Smooth muscle cell (in vitro differentiated cells): ENCODE measurements around the gene PKHD1. TPM values are rescaled to one million over a fixed set of nuclear protein-coding genes. Genes with fewer than 3 reads are reported as not detected.

ENCODE experiments used
- DNase-seq: peaks from one replicate; lab custom pipeline; 2025; ENCODE audit not compliant: unreplicated experiment; lab: John Stamatoyannopoulos, UW
- H2AFZ ChIP-seq: fragments of 200-600 bp; sonication (generic); 2 replicates; pipeline ENCODE4 v1.6.0; 2016; ENCODE audit warnings: antibody characterized with exemption, low read depth, mild to moderate bottlenecking
- H3F3A ChIP-seq: fragments of 200-600 bp; sonication (generic); 2 replicates; pipeline ENCODE4 v1.6.0; 2017; ENCODE audit warnings: antibody characterized with exemption, low read depth
- H3K27ac ChIP-seq: fragments of 200-600 bp; sonication (generic); 2 replicates; pipeline ENCODE4 v1.5.1; 2016; ENCODE audit warnings: low read depth, mild to moderate bottlenecking
- H3K27me3 ChIP-seq: fragments of 200-600 bp; sonication (generic); 2 replicates; pipeline ENCODE4 v1.6.1; 2016; ENCODE audit warnings: low read depth, mild to moderate bottlenecking
- H3K36me3 ChIP-seq: fragments of 200-600 bp; sonication (generic); 2 replicates; pipeline ENCODE4 v1.5.1; 2016; ENCODE audit warnings: low read depth
- H3K4me1 ChIP-seq: fragments of 200-600 bp; sonication (generic); 2 replicates; pipeline ENCODE4 v1.5.1; 2016; ENCODE audit warnings: low read depth
- H3K4me2 ChIP-seq: fragments of 200-600 bp; sonication (generic); 2 replicates; pipeline ENCODE4 v1.6.0; 2016; ENCODE audit warnings: mild to moderate bottlenecking
- H3K4me3 ChIP-seq: fragments of 200-600 bp; sonication (generic); 2 replicates; pipeline ENCODE4 v1.5.1; 2016; ENCODE audit warnings: mild to moderate bottlenecking
- H3K79me2 ChIP-seq: fragments of 200-600 bp; sonication (generic); 2 replicates; pipeline ENCODE4 v1.6.0; 2016; ENCODE audit warnings: low read depth, mild to moderate bottlenecking
- H3K9ac ChIP-seq: fragments of 200-600 bp; sonication (generic); 2 replicates; pipeline ENCODE4 v1.6.0; 2016; ENCODE audit warnings: low read depth
- H3K9me3 ChIP-seq: fragments of 200-600 bp; sonication (generic); replicated peaks from 2 replicates; pipeline ENCODE4 v1.5.1; 2016; ENCODE audit warnings: low read depth
- H4K20me1 ChIP-seq: fragments of 200-600 bp; sonication (generic); 2 replicates; pipeline ENCODE4 v1.6.0; 2016; ENCODE audit warnings: low read depth
- CTCF ChIP-seq: fragments of 200-600 bp; sonication (generic); IDR thresholded peaks from 2 replicates; pipeline ENCODE4 v1.5.1; 2017; ENCODE audit warnings: borderline replicate concordance, mild to moderate bottlenecking, antibody characterized with exemption; ENCODE audit not compliant: insufficient read depth, poor library complexity, severe bottlenecking
- WGBS: methylation state at CpG from one replicate; pipeline ENCODE4 v1.1.7; 2016; ENCODE audit warnings: low lambda C conversion rate; 5-methylcytosine and 5-hydroxymethylcytosine counted together
- polyA plus RNA-seq: library from polyadenylated mRNA; unstranded; fragments of >200 nt; fragmentation: Nextera tagmentation; extraction: Ambion mirVana; gene quantifications from 2 replicates; pipeline ENCODE4 v1.2.1, GENCODE V29; 2016
- total RNA-seq: library from RNA; depleted of rRNA; stranded (reverse); fragments of >200 nt; gene quantifications from 2 replicates; pipeline ENCODE4 v1.2.3, GENCODE V29; 2014

The PKHD1 gene
- total and polyA plus RNA-seq, 2 experiments from 2014 or later: not detected

DNA sequence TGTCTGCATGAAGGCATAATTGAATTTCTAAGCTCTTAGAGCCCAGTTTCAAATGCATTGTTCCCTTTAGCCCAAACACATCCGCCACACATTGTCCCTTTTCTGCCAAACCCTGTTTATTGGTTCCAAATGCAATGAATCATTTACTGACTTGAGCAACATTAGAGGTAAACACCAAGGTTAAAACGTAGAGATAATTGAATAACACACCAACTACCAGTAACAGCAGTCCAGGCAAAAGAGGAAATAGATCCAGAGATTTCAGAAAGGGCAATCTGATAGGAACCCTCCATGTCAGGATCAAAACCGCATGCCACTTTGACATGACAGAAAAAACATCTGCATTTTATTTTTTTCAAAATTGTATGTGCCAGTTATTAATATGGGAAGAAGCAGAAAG is 114.8 kb downstream of the PKHD1 start:
- no peak for TF ChIP-seq CTCF

GRCh38 chr6:51968265-51968664 is 119.1 kb downstream of the PKHD1 start:
- H3K9me3 ChIP-seq: no peaks in the 10 kb centered on the region
- H3K4me1 ChIP-seq: no peaks in the 10 kb centered on the region
- H3K9ac ChIP-seq: no peak overlapping the region
- 96% methylated on average over 2 of the region's 2 CpGs for WGBS
- no peak overlapping the region for H2AFZ ChIP-seq
- H3K79me2 ChIP-seq: no peaks in the 10 kb centered on the region
- no peak for DNase-seq
- no peaks in the 10 kb centered on the region for H3F3A ChIP-seq
- no peak overlapping the region for H3K27ac ChIP-seq
- H3K4me3 ChIP-seq: no peak overlapping the region
- H3K27me3 ChIP-seq: peaks cover 2% of the 10 kb centered on the region
- H3K4me2 ChIP-seq: no peak overlapping the region
- TF ChIP-seq CTCF: no peak
- H3K36me3 ChIP-seq: no peaks in the 10 kb centered on the region
- H4K20me1 ChIP-seq: no peaks in the 10 kb centered on the region

More for the DNA sequence above, 114.8 kb downstream of the PKHD1 start:
- no peak overlapping the region for H3K4me2 ChIP-seq
- DNase-seq: no peak
- H4K20me1 ChIP-seq: no peaks in the 10 kb centered on the region
- no peak overlapping the region for H3K9ac ChIP-seq
- no peak overlapping the region for H3K27ac ChIP-seq
- no peaks in the 10 kb centered on the region for H3K36me3 ChIP-seq
- H3K4me1 ChIP-seq: no peaks in the 10 kb centered on the region
- H3K9me3 ChIP-seq: no peaks in the 10 kb centered on the region
- no peak overlapping the region for H3K4me3 ChIP-seq
- H3F3A ChIP-seq: no peaks in the 10 kb centered on the region
- H2AFZ ChIP-seq: no peak overlapping the region
- 83% methylated on average over 3 of the region's 3 CpGs for WGBS
- H3K79me2 ChIP-seq: no peaks in the 10 kb centered on the region
- H3K27me3 ChIP-seq: peaks cover 7% of the 10 kb centered on the region

DNA sequence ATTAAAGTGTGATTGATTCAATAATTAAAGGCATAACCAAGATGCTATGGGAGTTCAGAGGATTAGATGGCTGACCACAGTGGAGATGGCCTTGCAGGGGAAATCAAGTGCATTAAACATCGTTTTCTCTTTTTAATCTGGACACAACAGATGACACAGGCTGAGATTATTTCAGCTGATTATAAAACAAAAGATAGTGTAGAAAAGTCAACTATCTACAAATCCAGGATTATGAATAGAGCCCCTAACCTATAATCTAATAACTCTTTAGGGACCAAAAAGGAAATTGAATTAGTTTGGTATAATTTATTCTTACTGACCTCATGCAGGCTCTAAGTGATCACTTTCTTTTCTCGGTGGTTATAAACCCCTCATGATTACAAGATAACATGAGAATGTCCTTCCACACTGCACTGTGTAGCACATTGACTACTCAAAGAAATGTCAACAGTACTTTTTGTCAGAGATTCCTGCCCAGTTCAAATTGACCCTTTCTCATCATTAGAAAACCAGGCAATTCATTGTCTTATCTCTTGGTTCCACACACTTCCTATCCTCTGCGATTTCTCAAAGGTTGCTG is 122.1 kb downstream of the PKHD1 start:
- Histone ChIP-seq H3K9me3 (no peaks in the 10 kb centered on the region), H4K20me1 (no peaks in the 10 kb centered on the region), H3K4me2 (no peak overlapping the region), H3K4me3 (no peak overlapping the region), H3K27ac (no peak overlapping the region), H3K4me1 (no peaks in the 10 kb centered on the region), H3K36me3 (no peaks in the 10 kb centered on the region), H3F3A (no peaks in the 10 kb centered on the region), H3K79me2 (no peaks in the 10 kb centered on the region), H2AFZ (no peak overlapping the region), H3K27me3 (peaks cover 4% of the 10 kb centered on the region), H3K9ac (no peak overlapping the region)
- TF ChIP-seq CTCF: no peak
- DNase-seq: no peak
- WGBS: 63% methylated on average over 3 of the region's 3 CpGs

DNA sequence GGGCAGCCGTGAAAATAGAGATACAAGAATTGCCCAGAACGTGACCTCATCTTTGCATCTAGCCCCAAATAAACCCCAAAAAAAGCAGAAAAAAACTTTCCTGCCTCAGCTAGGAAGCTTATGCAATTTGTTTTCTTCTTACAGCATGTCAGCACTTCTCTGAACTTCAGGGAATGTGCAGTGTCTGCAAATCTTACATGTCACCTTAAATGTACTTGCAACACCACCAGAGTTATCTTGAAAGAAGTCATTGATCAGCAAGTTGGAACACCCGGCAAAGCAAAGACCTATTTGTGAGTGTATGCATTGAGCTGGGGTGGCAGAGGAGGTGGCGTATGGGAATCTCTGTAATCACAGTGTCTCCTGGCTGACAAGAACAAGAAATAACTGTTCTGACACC is 123.4 kb downstream of the PKHD1 start:
- H3K9ac ChIP-seq: no peak overlapping the region
- no peaks in the 10 kb centered on the region for H3K79me2 ChIP-seq
- no peak for TF ChIP-seq CTCF
- no peak overlapping the region for H3K27ac ChIP-seq
- no peak for DNase-seq
- H2AFZ ChIP-seq: no peak overlapping the region
- WGBS: 82% methylated on average over 4 of the region's 4 CpGs
- H3K4me2 ChIP-seq: no peak overlapping the region
- no peaks in the 10 kb centered on the region for H4K20me1 ChIP-seq
- no peaks in the 10 kb centered on the region for H3K9me3 ChIP-seq
- no peaks in the 10 kb centered on the region for H3K36me3 ChIP-seq
- H3K4me3 ChIP-seq: no peak overlapping the region
- no peaks in the 10 kb centered on the region for H3K4me1 ChIP-seq
- no peaks in the 10 kb centered on the region for H3F3A ChIP-seq
- peaks cover 4% of the 10 kb centered on the region for H3K27me3 ChIP-seq
